ENCODE results near the gene CEP164. TPM values are rescaled to one million over a fixed set of nuclear protein-coding genes. Genes with fewer than 3 reads are reported as not detected.

CEP164 gene
- polyA plus RNA-seq, 3 donors = 4.3 to 32.1 (median 8.0) TPM

- H3K9me3 ChIP-seq (replicated peaks in 1 of 2; ENCODE audit: control insufficient read depth in 1 of 2, insufficient read depth in 1 of 2, low read length in 2 of 2) = no peaks in the 10 kb centered on the region
- H3K4me2 ChIP-seq (replicated peaks; ENCODE audit: extremely low read depth, low read length, poor library complexity, severe bottlenecking) = no peak overlapping the region
- Mint-ChIP-seq H3K4me1 (no peaks in the 10 kb centered on the region), H3K27me3 (ENCODE audit: low read depth in 3 of 3) (peaks cover 7 to 34% (median 16%) of the 10 kb centered on the region in 3 donors), H3K36me3 (no peaks in the 10 kb centered on the region), H3K4me3 (no peak overlapping the region), H3K27ac (no peak overlapping the region), H3K9me3 (peaks cover 0 to 6% (median 2%) of the 10 kb centered on the region in 7 donors)
- H2AFZ ChIP-seq (ENCODE audit: insufficient read depth, low read depth, low read length, poor library complexity, severe bottlenecking) = no peak overlapping the region
- H3K4me1 ChIP-seq (ENCODE audit: control insufficient read depth in 1 of 2, insufficient read depth in 2 of 2, low read length in 2 of 2) = no peaks in the 10 kb centered on the region
- intact Hi-C loops (cut with micrococcal nuclease) = no loop called here
- no peaks in the 10 kb centered on the region for H3K36me3 ChIP-seq (replicated peaks in 1 of 2; ENCODE audit: control insufficient read depth in 1 of 2, insufficient read depth in 2 of 2, low read length in 2 of 2)
- H3K27ac ChIP-seq (ENCODE audit: low read depth in 1 of 2, low read length in 2 of 2) = no peak overlapping the region
- H3K9ac ChIP-seq (ENCODE audit: insufficient read depth, low read length, poor library complexity, severe bottlenecking) = no peak overlapping the region
- TF ChIP-seq, protein P1, sequence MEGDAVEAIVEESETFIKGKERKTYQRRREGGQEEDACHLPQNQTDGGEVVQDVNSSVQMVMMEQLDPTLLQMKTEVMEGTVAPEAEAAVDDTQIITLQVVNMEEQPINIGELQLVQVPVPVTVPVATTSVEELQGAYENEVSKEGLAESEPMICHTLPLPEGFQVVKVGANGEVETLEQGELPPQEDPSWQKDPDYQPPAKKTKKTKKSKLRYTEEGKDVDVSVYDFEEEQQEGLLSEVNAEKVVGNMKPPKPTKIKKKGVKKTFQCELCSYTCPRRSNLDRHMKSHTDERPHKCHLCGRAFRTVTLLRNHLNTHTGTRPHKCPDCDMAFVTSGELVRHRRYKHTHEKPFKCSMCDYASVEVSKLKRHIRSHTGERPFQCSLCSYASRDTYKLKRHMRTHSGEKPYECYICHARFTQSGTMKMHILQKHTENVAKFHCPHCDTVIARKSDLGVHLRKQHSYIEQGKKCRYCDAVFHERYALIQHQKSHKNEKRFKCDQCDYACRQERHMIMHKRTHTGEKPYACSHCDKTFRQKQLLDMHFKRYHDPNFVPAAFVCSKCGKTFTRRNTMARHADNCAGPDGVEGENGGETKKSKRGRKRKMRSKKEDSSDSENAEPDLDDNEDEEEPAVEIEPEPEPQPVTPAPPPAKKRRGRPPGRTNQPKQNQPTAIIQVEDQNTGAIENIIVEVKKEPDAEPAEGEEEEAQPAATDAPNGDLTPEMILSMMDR (IDR thresholded peaks at IDR 0.05) = no peak
- H3K79me2 ChIP-seq (ENCODE audit: insufficient read depth, low read length) = no peaks in the 10 kb centered on the region
- H3K27me3 ChIP-seq (ENCODE audit: control insufficient read depth in 2 of 2, insufficient read depth in 2 of 2, low read length in 2 of 2) = peaks cover 0 to 14% of the 10 kb centered on the region in 2 donors
- H4K20me1 ChIP-seq (ENCODE audit: insufficient read depth, low read length) = no peaks in the 10 kb centered on the region
- no peak for DNase-seq
- 94% methylated on average over 14 of the region's 14 CpGs for WGBS (ENCODE audit: insufficient coverage)
- H3K4me3 ChIP-seq (replicated peaks in 1 of 3; ENCODE audit: low read depth in 2 of 3, low read length in 3 of 3) = no peak overlapping the region
Observed at GRCh38 chr11:117441146-117441975, 113.7 kb downstream of the CEP164 start.

DNA sequence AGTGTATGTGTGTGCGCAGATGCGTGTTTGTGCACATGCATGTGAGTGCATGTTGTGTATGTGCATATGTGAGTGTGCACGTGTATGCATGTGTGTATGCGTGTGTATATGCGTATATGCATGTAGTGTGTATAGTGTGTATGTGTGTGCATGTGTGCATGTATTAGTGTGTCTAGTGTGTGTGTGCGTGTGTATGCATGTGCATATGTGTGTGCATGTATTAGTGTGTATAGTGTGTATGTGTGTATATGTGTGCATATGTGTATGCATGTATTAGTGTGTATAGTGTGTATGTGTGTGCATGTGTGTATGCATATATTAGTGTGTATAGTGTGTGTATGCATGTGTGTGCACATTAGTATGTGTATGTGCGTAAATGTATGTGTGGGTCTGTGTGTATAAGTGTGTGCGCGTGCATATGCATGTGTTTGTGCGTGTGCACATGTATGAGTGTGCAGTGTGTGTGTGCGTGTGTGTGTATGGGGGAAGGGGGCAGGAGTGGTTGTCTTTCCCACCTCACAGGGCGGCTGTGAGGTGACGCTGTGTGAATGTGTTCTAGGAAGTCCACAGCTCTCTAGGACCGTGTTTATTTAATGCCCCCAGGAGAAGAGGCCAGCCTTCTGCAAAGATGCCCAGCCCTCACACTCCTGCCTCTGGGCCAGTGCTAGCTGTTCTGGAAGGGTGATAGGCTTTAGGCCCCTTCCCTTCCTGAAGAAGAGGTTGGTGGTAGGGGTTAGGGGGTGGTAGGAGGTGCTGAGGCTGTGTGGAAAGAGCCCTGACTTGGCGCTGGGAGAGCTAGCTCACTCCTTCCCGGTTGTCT lies 114.6 kb downstream of the CEP164 start:
- Mint-ChIP-seq H3K36me3 (no peaks in the 10 kb centered on the region), H3K4me3 (no peak overlapping the region), H3K9me3 (peaks cover 0 to 7% (median 2%) of the 10 kb centered on the region in 7 donors), H3K27me3 (ENCODE audit: low read depth in 3 of 3) (peaks cover 8 to 34% (median 15%) of the 10 kb centered on the region in 3 donors), H3K4me1 (no peaks in the 10 kb centered on the region), H3K27ac (no peak overlapping the region)
- H3K79me2 ChIP-seq (ENCODE audit: insufficient read depth, low read length) = no peaks in the 10 kb centered on the region
- H3K27me3 ChIP-seq (ENCODE audit: control insufficient read depth in 2 of 2, insufficient read depth in 2 of 2, low read length in 2 of 2) = peaks cover 0 to 14% of the 10 kb centered on the region in 2 donors
- no peaks in the 10 kb centered on the region for H3K9me3 ChIP-seq (replicated peaks in 1 of 2; ENCODE audit: control insufficient read depth in 1 of 2, insufficient read depth in 1 of 2, low read length in 2 of 2)
- H3K27ac ChIP-seq (ENCODE audit: low read depth in 1 of 2, low read length in 2 of 2) = no peak overlapping the region
- H3K4me2 ChIP-seq (replicated peaks; ENCODE audit: extremely low read depth, low read length, poor library complexity, severe bottlenecking) = no peak overlapping the region
- intact Hi-C loops (cut with micrococcal nuclease) = no loop called here
- DNase-seq = no peak
- TF ChIP-seq, protein P1 (IDR thresholded peaks at IDR 0.05) = no peak
- no peaks in the 10 kb centered on the region for H3K4me1 ChIP-seq (ENCODE audit: control insufficient read depth in 1 of 2, insufficient read depth in 2 of 2, low read length in 2 of 2)
- H3K9ac ChIP-seq (ENCODE audit: insufficient read depth, low read length, poor library complexity, severe bottlenecking) = no peak overlapping the region
- no peak overlapping the region for H2AFZ ChIP-seq (ENCODE audit: insufficient read depth, low read depth, low read length, poor library complexity, severe bottlenecking)
- no peaks in the 10 kb centered on the region for H3K36me3 ChIP-seq (replicated peaks in 1 of 2; ENCODE audit: control insufficient read depth in 1 of 2, insufficient read depth in 2 of 2, low read length in 2 of 2)
- H4K20me1 ChIP-seq (ENCODE audit: insufficient read depth, low read length) = no peaks in the 10 kb centered on the region
- WGBS (ENCODE audit: insufficient coverage) = 96% methylated on average over 13 of the region's 16 CpGs
- H3K4me3 ChIP-seq (replicated peaks in 1 of 3; ENCODE audit: low read depth in 2 of 3, low read length in 3 of 3) = no peak overlapping the region
